MM.1S (cell line): ENCODE measurements around the gene ZBTB49.

Experiments used
- EZH2 ChIP-seq: fragments of 300-600 bp; sonication (generic); optimal IDR thresholded peaks from 2 replicates; pipeline ENCODE3; 2017; ENCODE audit warnings: low read depth, mild to moderate bottlenecking, antibody characterized with exemption, low read length, mixed read lengths
- TF ChIP-seq, protein P1 (sequence below): fragments of 300-600 bp; sonication (generic); IDR thresholded peaks from 2 replicates; pipeline ENCODE4 v1.5.1; 2016; ENCODE audit warnings: antibody characterized with exemption, low read length, mixed read lengths

DNA sequence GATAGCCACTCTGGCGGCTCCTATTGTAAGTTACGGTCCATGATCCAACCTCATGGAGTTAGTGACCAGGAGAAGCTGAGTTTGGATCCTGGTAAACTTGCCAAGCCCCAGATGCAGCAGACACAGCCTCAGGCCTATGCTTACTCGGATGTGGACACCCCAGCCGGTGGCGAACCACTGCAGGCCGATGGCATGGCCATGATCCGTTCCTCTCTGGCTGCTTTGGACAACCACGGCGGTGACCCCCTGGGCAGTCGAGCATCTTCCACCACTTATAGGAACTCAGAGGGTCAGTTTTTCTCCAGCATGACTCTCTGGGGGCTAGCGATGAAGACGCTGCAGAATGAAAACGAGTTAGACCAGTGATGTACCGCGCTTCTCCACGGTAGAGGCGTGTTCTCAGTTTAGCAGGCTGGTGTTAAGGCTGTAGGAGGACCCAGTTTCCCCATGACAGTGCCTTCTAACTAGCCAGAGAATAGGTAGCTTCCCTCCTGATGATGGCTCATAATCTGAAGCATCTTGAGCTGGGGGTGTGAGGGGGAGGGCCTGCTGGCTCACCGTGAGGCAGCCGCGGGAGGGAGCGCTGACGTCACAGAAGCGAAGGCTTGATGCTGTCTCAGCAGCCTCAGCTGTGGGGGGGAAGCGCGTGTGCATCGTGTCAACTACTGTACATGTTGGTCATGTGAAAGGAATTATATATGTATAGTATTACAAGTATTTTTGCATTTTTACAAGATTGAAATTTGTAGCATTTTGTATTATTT is 31.1 kb downstream of the ZBTB49 start:
- TF ChIP-seq, protein P1, sequence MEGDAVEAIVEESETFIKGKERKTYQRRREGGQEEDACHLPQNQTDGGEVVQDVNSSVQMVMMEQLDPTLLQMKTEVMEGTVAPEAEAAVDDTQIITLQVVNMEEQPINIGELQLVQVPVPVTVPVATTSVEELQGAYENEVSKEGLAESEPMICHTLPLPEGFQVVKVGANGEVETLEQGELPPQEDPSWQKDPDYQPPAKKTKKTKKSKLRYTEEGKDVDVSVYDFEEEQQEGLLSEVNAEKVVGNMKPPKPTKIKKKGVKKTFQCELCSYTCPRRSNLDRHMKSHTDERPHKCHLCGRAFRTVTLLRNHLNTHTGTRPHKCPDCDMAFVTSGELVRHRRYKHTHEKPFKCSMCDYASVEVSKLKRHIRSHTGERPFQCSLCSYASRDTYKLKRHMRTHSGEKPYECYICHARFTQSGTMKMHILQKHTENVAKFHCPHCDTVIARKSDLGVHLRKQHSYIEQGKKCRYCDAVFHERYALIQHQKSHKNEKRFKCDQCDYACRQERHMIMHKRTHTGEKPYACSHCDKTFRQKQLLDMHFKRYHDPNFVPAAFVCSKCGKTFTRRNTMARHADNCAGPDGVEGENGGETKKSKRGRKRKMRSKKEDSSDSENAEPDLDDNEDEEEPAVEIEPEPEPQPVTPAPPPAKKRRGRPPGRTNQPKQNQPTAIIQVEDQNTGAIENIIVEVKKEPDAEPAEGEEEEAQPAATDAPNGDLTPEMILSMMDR, result no peak
- TF ChIP-seq EZH2, result no peak
